GM10266 (cell line): ENCODE data around the gene TMPO.
"Not testable (repeated sequence)": the region's sequence is repeated elsewhere in the genome, so short reads cannot be mapped to it uniquely, and the experiment has no call there.

Experiments
- DNase-seq: peaks from one replicate; pipeline ENCODE4 v3.0.0; 2012; ENCODE audit errors: extremely low spot score
- TF ChIP-seq, protein P1 (sequence below): IDR thresholded peaks from 2 replicates; pipeline ENCODE4 v1.5.1; 2012; ENCODE audit warnings: mild to moderate bottlenecking, low read depth; ENCODE audit not compliant: control insufficient read depth, insufficient read depth; ENCODE audit errors: missing control alignments

The TMPO gene

DNA sequence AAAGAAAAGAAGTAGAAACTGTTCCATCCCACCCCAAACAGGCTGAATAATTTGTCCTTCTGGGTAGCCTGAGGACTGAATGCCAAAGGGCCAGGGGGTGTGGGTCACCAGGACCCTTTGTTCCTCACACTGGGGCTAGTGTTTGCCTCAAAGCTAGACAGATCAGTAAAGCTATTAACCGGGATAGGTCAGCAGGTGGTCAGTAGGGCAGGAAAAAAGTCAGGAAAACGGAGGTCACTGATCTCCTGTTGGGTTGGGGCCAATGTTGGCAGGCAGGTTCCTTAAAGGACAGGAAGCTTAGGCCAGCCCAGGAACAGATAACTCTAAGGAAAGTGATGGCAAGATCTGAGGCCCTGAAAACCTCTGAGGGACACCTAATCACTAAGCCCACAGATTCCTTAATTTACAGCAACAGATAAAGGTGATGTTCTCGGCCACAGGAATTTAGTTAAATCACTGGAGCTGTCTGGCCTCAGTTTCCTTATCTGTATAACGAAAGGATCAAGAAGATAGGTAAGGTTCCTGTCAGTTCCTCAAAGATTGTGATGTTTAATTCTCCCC, 22.7 kb upstream of the TMPO start:
- TF ChIP-seq, protein P1, sequence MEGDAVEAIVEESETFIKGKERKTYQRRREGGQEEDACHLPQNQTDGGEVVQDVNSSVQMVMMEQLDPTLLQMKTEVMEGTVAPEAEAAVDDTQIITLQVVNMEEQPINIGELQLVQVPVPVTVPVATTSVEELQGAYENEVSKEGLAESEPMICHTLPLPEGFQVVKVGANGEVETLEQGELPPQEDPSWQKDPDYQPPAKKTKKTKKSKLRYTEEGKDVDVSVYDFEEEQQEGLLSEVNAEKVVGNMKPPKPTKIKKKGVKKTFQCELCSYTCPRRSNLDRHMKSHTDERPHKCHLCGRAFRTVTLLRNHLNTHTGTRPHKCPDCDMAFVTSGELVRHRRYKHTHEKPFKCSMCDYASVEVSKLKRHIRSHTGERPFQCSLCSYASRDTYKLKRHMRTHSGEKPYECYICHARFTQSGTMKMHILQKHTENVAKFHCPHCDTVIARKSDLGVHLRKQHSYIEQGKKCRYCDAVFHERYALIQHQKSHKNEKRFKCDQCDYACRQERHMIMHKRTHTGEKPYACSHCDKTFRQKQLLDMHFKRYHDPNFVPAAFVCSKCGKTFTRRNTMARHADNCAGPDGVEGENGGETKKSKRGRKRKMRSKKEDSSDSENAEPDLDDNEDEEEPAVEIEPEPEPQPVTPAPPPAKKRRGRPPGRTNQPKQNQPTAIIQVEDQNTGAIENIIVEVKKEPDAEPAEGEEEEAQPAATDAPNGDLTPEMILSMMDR = no peak
- DNase-seq = no peak

DNA sequence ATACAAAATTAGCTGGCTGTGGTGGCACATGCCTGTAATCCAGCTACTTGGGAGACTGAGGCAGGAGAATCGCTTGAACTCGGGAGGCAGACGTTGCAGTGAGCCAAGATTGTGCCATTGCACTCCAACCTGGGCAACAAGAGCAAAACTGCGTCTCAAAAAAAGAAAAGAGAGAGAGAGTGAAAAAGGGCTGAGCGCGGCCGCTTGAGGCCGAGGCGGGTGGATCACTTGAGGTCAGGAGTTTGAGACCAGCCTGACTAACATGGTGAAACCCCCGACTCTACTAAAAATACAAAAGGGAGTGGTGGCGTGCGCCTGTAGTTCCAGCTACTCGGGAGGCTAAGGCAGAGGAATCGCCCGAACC, 14.1 kb upstream of the TMPO start:
- DNase-seq = not testable (repeated sequence)

DNA sequence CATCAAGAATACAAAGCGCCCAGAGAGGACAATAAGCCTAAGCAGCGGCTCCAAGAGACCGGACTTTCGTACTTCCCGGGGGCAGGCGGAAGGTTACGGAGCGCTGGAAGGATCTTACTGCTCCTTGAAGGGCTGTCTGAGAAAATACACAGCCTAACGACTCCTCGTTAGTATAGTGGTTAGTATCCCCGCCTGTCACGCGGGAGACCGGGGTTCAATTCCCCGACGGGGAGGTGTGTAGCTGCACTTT, 12.1 kb upstream of the TMPO start:
- TF ChIP-seq, protein P1 = no peak
- peak; percentile 60 for DNase-seq

DNA sequence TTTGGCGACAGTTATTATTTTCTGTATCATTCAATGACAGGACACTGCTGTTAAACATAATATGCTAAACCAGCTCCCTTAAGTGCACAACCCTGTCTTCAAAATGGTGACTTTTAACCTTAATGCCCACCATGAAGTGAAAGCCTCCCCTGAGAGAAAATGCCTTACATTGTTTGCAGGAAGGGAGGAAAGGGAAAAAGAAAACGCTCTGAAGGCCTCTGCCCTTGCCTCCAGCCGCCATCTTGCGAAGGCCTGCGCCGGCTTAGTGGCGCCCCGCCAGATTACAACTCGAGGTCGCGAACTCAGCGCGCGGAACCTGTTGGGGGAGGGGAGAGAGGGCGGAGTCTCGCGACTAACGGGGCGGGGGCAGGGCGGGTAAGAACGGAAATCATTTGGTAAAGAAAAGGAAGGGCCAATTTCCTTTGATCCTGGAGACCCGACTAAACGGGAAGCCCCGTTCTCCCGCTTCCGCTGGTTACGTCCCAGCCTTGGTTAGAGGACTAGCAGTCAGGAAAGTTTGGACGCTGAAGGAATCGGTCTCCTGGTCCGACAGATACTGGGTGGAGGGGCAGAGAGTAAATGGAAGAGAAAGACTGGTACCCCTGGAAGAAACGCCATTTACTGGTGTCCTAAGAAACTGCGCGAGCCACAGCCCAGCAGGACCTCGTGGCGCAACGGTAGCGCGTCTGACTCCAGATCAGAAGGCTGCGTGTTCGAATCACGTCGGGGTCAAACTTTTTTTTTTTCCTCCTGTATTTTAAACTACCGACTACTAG, 11.6 kb upstream of the TMPO start:
- DNase-seq = peak; percentile 82

DNA sequence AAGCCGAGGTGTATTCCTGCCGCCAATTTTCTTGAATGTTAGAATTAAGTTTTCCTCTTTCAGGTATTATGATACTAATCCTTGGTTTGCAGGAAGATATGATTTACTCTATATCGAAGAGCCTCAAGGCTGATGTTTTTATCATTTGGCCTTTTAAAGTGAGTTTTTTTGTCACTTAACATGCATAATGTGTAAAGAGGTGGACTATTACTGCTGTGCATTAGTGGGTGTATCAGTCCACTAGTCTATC, 11.1 kb upstream of the TMPO start:
- no peak for DNase-seq
- TF ChIP-seq, protein P1 = no peak

More for the DNA sequence above, 11.6 kb upstream of the TMPO start:
- TF ChIP-seq, protein P1 = no peak

DNA sequence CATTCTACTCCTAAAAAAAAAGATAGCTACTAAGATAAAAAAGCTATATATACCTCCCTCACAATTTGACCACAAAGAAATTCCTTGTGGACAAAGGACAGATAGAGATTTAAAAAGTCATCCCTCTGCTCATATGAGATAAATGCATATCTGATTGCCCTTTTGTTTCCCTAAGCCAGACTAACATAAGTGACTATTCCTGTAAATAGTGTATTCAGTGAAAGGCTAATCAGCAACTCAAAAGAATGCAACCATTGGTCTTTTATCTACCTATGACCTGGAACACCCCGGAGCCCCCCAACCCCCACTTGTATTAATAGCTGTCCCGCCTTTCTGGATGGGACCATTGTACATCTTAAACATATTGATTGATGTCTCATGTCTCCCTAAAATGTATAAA, 6.3 kb upstream of the TMPO start:
- no peak for DNase-seq
- TF ChIP-seq, protein P1 = no peak

DNA sequence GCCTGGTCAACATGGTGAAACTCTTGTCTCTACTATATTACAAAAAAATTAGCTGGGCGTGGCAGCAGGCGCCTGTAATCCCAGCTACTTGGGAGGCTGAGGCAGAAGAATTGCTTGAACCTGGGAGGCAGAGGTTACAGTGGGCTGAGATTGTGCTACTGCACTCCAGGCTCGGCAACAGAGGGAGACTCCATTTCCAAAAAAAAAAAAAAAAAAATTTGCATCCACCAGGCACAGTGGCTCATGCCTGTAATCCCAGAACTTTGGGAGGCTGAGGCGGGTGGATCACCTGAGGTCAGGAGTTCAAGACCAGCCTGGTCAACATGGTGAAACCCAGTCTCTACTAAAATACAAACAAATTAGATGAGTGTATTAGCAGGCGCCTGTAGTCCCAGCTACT, 3.6 kb upstream of the TMPO start:
- DNase-seq = not testable (repeated sequence)

DNA sequence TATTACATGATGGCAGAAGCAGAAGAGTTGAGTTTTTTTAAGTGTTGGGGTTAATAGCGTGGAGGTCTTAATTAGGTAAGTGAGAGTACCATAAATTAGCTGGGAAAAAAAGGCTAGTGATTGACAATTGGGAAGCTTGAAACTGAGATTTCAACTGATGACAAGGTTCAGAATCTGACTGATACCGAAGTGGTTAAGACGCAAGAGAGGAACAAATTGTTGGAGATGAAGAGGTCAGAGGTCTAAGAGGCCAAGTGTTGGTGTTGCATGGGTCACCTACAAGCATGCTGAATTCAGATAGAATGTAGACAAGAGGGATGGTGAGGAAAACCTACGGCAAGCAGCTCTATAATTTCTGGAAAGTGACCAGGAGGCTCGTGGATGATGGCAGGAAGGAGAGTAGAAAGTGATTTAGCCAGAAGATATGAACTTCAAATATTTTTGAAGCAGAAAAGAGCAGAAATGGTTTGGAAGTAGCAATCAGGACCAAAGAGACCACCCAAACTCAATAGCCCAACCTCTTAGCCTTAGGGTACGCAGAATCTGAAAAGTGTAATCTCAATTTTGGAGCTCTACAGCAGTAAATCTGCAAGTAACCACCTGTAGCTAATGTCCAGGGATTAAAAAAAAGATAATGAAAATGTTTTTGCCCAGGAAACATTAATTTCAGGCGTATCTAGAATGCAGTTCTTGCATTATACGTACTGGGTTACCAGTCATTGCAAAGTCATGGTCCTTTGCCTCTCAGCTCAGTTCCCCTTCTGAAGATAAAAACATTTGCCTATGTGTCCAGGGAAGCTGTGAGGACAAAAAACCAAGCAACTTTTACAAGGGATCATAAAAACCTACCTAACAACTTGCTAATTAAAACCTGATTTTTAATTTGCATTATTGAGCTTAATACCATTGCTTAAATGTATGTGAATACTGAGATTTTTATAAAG, 1.7 kb upstream of the TMPO start:
- TF ChIP-seq, protein P1 = no peak
- no peak for DNase-seq
